A549 (cell line): ENCODE measurements around the gene FRS2. TPM values are rescaled to one million over a fixed set of nuclear protein-coding genes. Genes with fewer than 3 reads are reported as not detected.

ENCODE experiments used
- ATAC-seq, 2 experiments: fragments of 200-7000 bp in 1 of 2; fragments of >200 bp in 1 of 2; cut with Nextera tagmentation in 1 of 2; cut with Tn5 transposase in 1 of 2; 3 replicates each; pipeline versions ENCODE4 v1.8.0 to v1.9.1; 2018 to 2020; ENCODE audit warnings: mild to moderate bottlenecking in 1 of 2, moderate library complexity in 1 of 2
- CTCF ChIA-PET: fragments of 300-600 bp; sonication (Branson Sonifier 250); formaldehyde crosslinking; extraction: SDS; loops from one replicate; lab custom pipeline; 2021; ENCODE audit warnings: antibody characterized with exemption, inconsistent platforms; lab: Yijun Ruan, JAX
- POLR2A ChIA-PET: fragments of 350-600 bp; formaldehyde crosslinking; extraction: SDS; loops from one replicate; lab custom pipeline; 2021; ENCODE audit warnings: antibody characterized with exemption, inconsistent platforms; lab: Yijun Ruan, JAX
- DNase-seq, 2 experiments: peaks; one replicate each; pipeline versions ENCODE4 v3.0.0 to v3.0.0-alpha.2; 2011 to 2016; ENCODE audit warnings: low read depth in 1 of 2, low spot score in 1 of 2
- FAIRE-seq: peaks from 2 replicates; lab custom pipeline; 2011; peaks lifted over from hg19 to GRCh38; lab: Jason Lieb, UNC
- H3K27ac ChIP-seq, 2 experiments: fragments of >200 bp; sonication (Bioruptor Twin); formaldehyde crosslinking; 3 replicates each; pipeline ENCODE4 v1.5.1; 2016 to 2017
- H3K4me1 ChIP-seq: fragments of >200 bp; sonication (Bioruptor Twin); formaldehyde crosslinking; 3 replicates; pipeline ENCODE4 v1.6.1; 2016
- H3K4me2 ChIP-seq: fragments of >200 bp; sonication (Bioruptor Twin); formaldehyde crosslinking; 3 replicates; pipeline ENCODE4 v1.6.1; 2016
- H3K4me3 ChIP-seq: fragments of >200 bp; sonication (Bioruptor Twin); formaldehyde crosslinking; 3 replicates; pipeline ENCODE4 v1.5.1; 2016
- H3K9me3 ChIP-seq: fragments of >200 bp; sonication (Bioruptor Twin); formaldehyde crosslinking; 3 replicates; pipeline ENCODE4 v1.6.1; 2016
- ATOH8 ChIP-seq: fragments of 250-450 bp; sonication (Bioruptor Pico); IDR thresholded peaks from 2 replicates; pipeline ENCODE4 v1.5.0; 2020; ENCODE audit warnings: low read depth, mild to moderate bottlenecking, moderate library complexity
- BCL3 ChIP-seq: fragments of >200 bp; sonication (Bioruptor Twin); formaldehyde crosslinking; IDR thresholded peaks from 3 replicates; pipeline ENCODE4 v1.6.1; 2016
- CBX2 ChIP-seq: fragments of 200-600 bp; sonication (generic); IDR thresholded peaks from 2 replicates; pipeline ENCODE4 v1.6.1; 2016; ENCODE audit warnings: low read depth, mild to moderate bottlenecking, borderline replicate concordance
- CHD2 ChIP-seq: fragments of 150-350 bp; IDR thresholded peaks from 2 replicates; pipeline ENCODE4 v1.6.1; 2014; ENCODE audit warnings: low read length; ENCODE audit not compliant: partially characterized antibody
- E2F6 ChIP-seq: IDR thresholded peaks from 2 replicates; pipeline ENCODE4 v1.6.1; 2012; ENCODE audit warnings: low read depth, borderline replicate concordance
- EHMT2 ChIP-seq: fragments of 200-600 bp; sonication (generic); IDR thresholded peaks from 2 replicates; pipeline ENCODE4 v1.6.1; 2016; ENCODE audit warnings: antibody characterized with exemption, low read depth, mild to moderate bottlenecking, moderate library complexity
- EP300 ChIP-seq, 2 experiments: fragments of >200 bp; sonication (Bioruptor Twin); formaldehyde crosslinking; IDR thresholded peaks; 2 replicates in 1 of 2; 3 replicates in 1 of 2; pipeline ENCODE4 v1.6.1; 2016 to 2017
- FOXS1 ChIP-seq: fragments of 250-450 bp; sonication (Bioruptor Pico); IDR thresholded peaks from 2 replicates; pipeline ENCODE4 v1.5.0; 2020; ENCODE audit warnings: mild to moderate bottlenecking, moderate library complexity
- HDAC2 ChIP-seq: fragments of 200-600 bp; sonication (generic); IDR thresholded peaks from 2 replicates; pipeline ENCODE4 v1.6.1; 2016
- HOXA7 ChIP-seq: fragments of 250-450 bp; sonication (Bioruptor Pico); IDR thresholded peaks from 2 replicates; pipeline ENCODE4 v1.5.0; 2020; ENCODE audit warnings: mild to moderate bottlenecking, moderate library complexity
- HOXB13 ChIP-seq: fragments of 250-450 bp; sonication (Bioruptor Pico); IDR thresholded peaks from 2 replicates; pipeline ENCODE4 v1.5.0; 2020; ENCODE audit warnings: low read depth, mild to moderate bottlenecking, moderate library complexity
- HOXB5 ChIP-seq: fragments of 250-450 bp; sonication (Bioruptor Pico); IDR thresholded peaks from 2 replicates; pipeline ENCODE4 v1.5.0; 2020; ENCODE audit warnings: mild to moderate bottlenecking, moderate library complexity
- JUN ChIP-seq, 2 experiments: fragments of >200 bp; sonication (Bioruptor Twin); formaldehyde crosslinking; IDR thresholded peaks; 2 replicates in 1 of 2; 3 replicates in 1 of 2; pipeline ENCODE4 v1.6.1; 2016 to 2017
- KDM1A ChIP-seq: fragments of 200-600 bp; sonication (generic); IDR thresholded peaks from 2 replicates; pipeline ENCODE4 v1.6.1; 2016; ENCODE audit warnings: low read depth, mild to moderate bottlenecking
- MAZ ChIP-seq: fragments of 150-350 bp; IDR thresholded peaks from 2 replicates; pipeline ENCODE4 v1.6.1; 2014; ENCODE audit warnings: antibody characterized with exemption, low read depth, low read length, borderline replicate concordance
- NFE2L2 ChIP-seq: fragments of 150-350 bp; conservative IDR thresholded peaks from 2 replicates; pipeline ENCODE4 v1.6.1; 2014; ENCODE audit warnings: low read length
- NR3C1 ChIP-seq: fragments of >200 bp; sonication (Bioruptor Twin); formaldehyde crosslinking; IDR thresholded peaks from 3 replicates; pipeline ENCODE4 v1.6.1; 2017
- PBX3 ChIP-seq: IDR thresholded peaks from 2 replicates; pipeline ENCODE4 v1.6.1; 2012
- RAD21 ChIP-seq, 2 experiments: fragments of >200 bp in 1 of 2; sonication (Bioruptor Twin) in 1 of 2; formaldehyde crosslinking in 1 of 2; IDR thresholded peaks in 1 of 2; conservative IDR thresholded peaks in 1 of 2; 2 replicates in 1 of 2; 3 replicates in 1 of 2; pipeline ENCODE4 v1.6.1; 2012 to 2018; ENCODE audit warnings: inconsistent platforms in 1 of 2
- SMC3 ChIP-seq: fragments of >200 bp; sonication (Bioruptor Twin); formaldehyde crosslinking; IDR thresholded peaks from 3 replicates; pipeline ENCODE4 v1.6.1; 2018; ENCODE audit warnings: inconsistent platforms
- TFCP2L1 ChIP-seq: fragments of 250-450 bp; sonication (Bioruptor Pico); IDR thresholded peaks from 2 replicates; pipeline ENCODE4 v1.5.0; 2021; ENCODE audit warnings: mild to moderate bottlenecking
- TP53 ChIP-seq: fragments of 250-450 bp; sonication (Bioruptor Pico); IDR thresholded peaks from 2 replicates; pipeline ENCODE4 v1.5.0; 2021; ENCODE audit warnings: mild to moderate bottlenecking, moderate library complexity
- USF2 ChIP-seq: fragments of 450-650 bp; IDR thresholded peaks from 2 replicates; pipeline ENCODE4 v1.6.1; 2014; ENCODE audit warnings: antibody characterized with exemption
- ZFP36 ChIP-seq: fragments of 450-650 bp; IDR thresholded peaks from 2 replicates; pipeline ENCODE4 v1.6.1; 2014; ENCODE audit warnings: borderline replicate concordance; ENCODE audit not compliant: partially characterized antibody
- ZNF302 ChIP-seq: fragments of 250-450 bp; sonication (Bioruptor Pico); IDR thresholded peaks from 2 replicates; pipeline ENCODE4 v1.9.0; 2021; ENCODE audit warnings: inconsistent platforms, mild to moderate bottlenecking, moderate library complexity
- WGBS: methylation state at CpG from one replicate; pipeline ENCODE4 v1.1.6; 2017; ENCODE audit errors: missing lambda C conversion rate; 5-methylcytosine and 5-hydroxymethylcytosine counted together
- polyA plus RNA-seq, 4 experiments: library from polyadenylated mRNA; depleted of rRNA in 3 of 4; stranded (reverse); fragments of >200 nt; fragmentation: RNase III in 1 of 4; extraction: RNeasy Plus Mini Kit Qiagen cat#74134 plus additional on column Dnase treatment in 1 of 4; gene quantifications; 2 replicates in 3 of 4; 3 replicates in 1 of 4; pipeline ENCODE4 v1.2.3, GENCODE V29; 2011 to 2017

The FRS2 gene
- polyA plus RNA-seq, 2 of the 4 experiments (the other 2 are of a cell fraction) = 14.9 to 28.6 TPM

GRCh38 chr12:69479675-69480074 is 9.5 kb downstream of the FRS2 start:
- FAIRE-seq = no peak
- TF ChIP-seq CHD2 (no peak), ZFP36 (no peak), USF2 (no peak), E2F6 (no peak), SMC3 (no peak), NR3C1 (no peak), RAD21 (conservative IDR thresholded peaks at IDR 0.05 in 1 of 2, IDR thresholded peaks at IDR 0.05 in 1 of 2) (no peak), HOXB5 (CRISPR knock-in tag) (no peak)
- TF ChIP-seq, all 56 proteins: peak for 0
- no peak for DNase-seq
- WGBS = 94% methylated on average over 2 of the region's 2 CpGs
- ChIA-PET POLR2A (interaction anchor here (1.0 to 2.2 kb wide), 2 partner anchors 9 to 30 kb away, joined by 3 to 9 read pairs; partner anchors contain the start of gene FRS2), CTCF (interaction anchor here (1.6 to 2.1 kb wide), 2 partner anchors 9 to 91 kb away, joined by 5 to 9 read pairs; partner anchors contain the start of gene FRS2)
- no peak for ATAC-seq
- Histone ChIP-seq H3K27ac (no peak overlapping the region), H3K9me3 (no peaks in the 10 kb centered on the region), H3K4me2 (no peak overlapping the region), H3K4me1 (peaks cover 40% of the 10 kb centered on the region), H3K4me3 (no peak overlapping the region)

- H3K9me3 ChIP-seq = no peaks in the 10 kb centered on the region
- H3K4me3 ChIP-seq = no peak overlapping the region
- no peak for ATAC-seq
- POLR2A ChIA-PET = interaction anchor here (2.2 kb wide), 1 partner anchor 10 kb away, joined by 9 read pairs; the partner anchor contains the start of gene FRS2
- DNase-seq = no peak
- no peak overlapping the region for H3K4me2 ChIP-seq
- no peak overlapping the region for H3K27ac ChIP-seq
- TF ChIP-seq ZFP36 = no peak
- no peak for TF ChIP-seq EP300 (IDR thresholded peaks at IDR 0.05)
- no peak for TF ChIP-seq CBX2
- TF ChIP-seq BCL3 = no peak
- TF ChIP-seq TFCP2L1 (CRISPR knock-in tag) = no peak
- TF ChIP-seq MAZ = no peak
- TF ChIP-seq HOXA7 (CRISPR knock-in tag) = no peak
- TF ChIP-seq, all 56 proteins: peak for 0
- WGBS = 82% methylated on average over 4 of the region's 4 CpGs
- H3K4me1 ChIP-seq = peaks cover 29% of the 10 kb centered on the region
- CTCF ChIA-PET = interaction anchor here (1.6 to 2.1 kb wide), 2 partner anchors 10 to 90 kb away, joined by 5 to 9 read pairs; partner anchors contain the start of gene FRS2
- no peak for FAIRE-seq
These were observed 10.5 kb downstream of the FRS2 start for GRCh38 chr12:69480698-69481097.

GRCh38 chr12:69481133-69481532 is 10.9 kb downstream of the FRS2 start:
- DNase-seq (no peak), FAIRE-seq (no peak), ATAC-seq (no peak)
- Histone ChIP-seq H3K4me3 (no peak overlapping the region), H3K9me3 (no peaks in the 10 kb centered on the region), H3K4me2 (no peak overlapping the region), H3K27ac (no peak overlapping the region), H3K4me1 (peaks cover 25% of the 10 kb centered on the region)
- TF ChIP-seq TP53 (CRISPR knock-in tag) = no peak
- no peak for TF ChIP-seq HOXB13 (CRISPR knock-in tag)
- no peak for TF ChIP-seq TFCP2L1 (CRISPR knock-in tag)
- TF ChIP-seq ATOH8 (CRISPR knock-in tag) = no peak
- no peak for TF ChIP-seq CBX2
- no peak for TF ChIP-seq JUN (IDR thresholded peaks at IDR 0.05)
- no peak for TF ChIP-seq HDAC2
- no peak for TF ChIP-seq CHD2
- TF ChIP-seq KDM1A = no peak
- TF ChIP-seq NR3C1 = no peak
- TF ChIP-seq E2F6 = no peak
- no peak for TF ChIP-seq ZNF302 (CRISPR knock-in tag)
- no peak for TF ChIP-seq EHMT2
- no peak for TF ChIP-seq FOXS1 (CRISPR knock-in tag)
- no peak for TF ChIP-seq MAZ
- no peak for TF ChIP-seq PBX3
- TF ChIP-seq NFE2L2 = no peak
- ChIA-PET POLR2A (interaction anchor here (2.2 kb wide), 1 partner anchor 11 kb away, joined by 9 read pairs; the partner anchor contains the start of gene FRS2), CTCF (interaction anchor here (1.6 to 2.1 kb wide), 2 partner anchors 11 to 89 kb away, joined by 5 to 9 read pairs; partner anchors contain the start of gene FRS2)
